Astrocyte (in vitro differentiated cells and primary cell): ENCODE data around the gene URM1. TPM values are rescaled to one million over a fixed set of nuclear protein-coding genes. Genes with fewer than 3 reads are reported as not detected.

Experiments used
- DNase-seq: peaks from one replicate; pipeline ENCODE4 v3.0.0-alpha.2; 2010; ENCODE audit warnings: low read depth
- FAIRE-seq: peaks from 2 replicates; lab custom pipeline; 2011; peaks lifted over from hg19 to GRCh38; lab: Jason Lieb, UNC
- H2AFZ ChIP-seq: 2 replicates; pipeline ENCODE4 v1.6.0; 2012; ENCODE audit warnings: low read depth, low read length, inconsistent platforms
- H3K27ac ChIP-seq: 2 replicates; pipeline ENCODE4 v1.5.1; 2011; ENCODE audit warnings: low read depth, low read length, inconsistent platforms
- H3K27me3 ChIP-seq: 2 replicates; pipeline ENCODE4 v1.6.0; 2011; ENCODE audit warnings: low read length, inconsistent platforms; ENCODE audit not compliant: insufficient read depth
- H3K36me3 ChIP-seq: 2 replicates; pipeline ENCODE4 v1.5.1; 2011; ENCODE audit warnings: low read length, inconsistent platforms; ENCODE audit not compliant: insufficient read depth
- H3K4me1 ChIP-seq: 2 replicates; pipeline ENCODE4 v1.5.1; 2011; ENCODE audit warnings: low read length, inconsistent platforms; ENCODE audit not compliant: insufficient read depth
- H3K4me2 ChIP-seq: 2 replicates; pipeline ENCODE4 v1.6.0; 2012; ENCODE audit warnings: low read length, inconsistent platforms
- H3K4me3 ChIP-seq: 2 replicates; pipeline ENCODE4 v1.5.1; 2011; ENCODE audit warnings: low read depth, mild to moderate bottlenecking, low read length, inconsistent platforms; ENCODE audit not compliant: insufficient read depth
- H3K79me2 ChIP-seq: 2 replicates; pipeline ENCODE4 v1.6.0; 2012; ENCODE audit warnings: mild to moderate bottlenecking, low read length, inconsistent platforms; ENCODE audit not compliant: insufficient read depth
- H3K9ac ChIP-seq: 2 replicates; pipeline ENCODE4 v1.6.0; 2012; ENCODE audit warnings: mild to moderate bottlenecking, low read length, inconsistent platforms
- H3K9me3 ChIP-seq: 2 replicates; pipeline ENCODE4 v1.5.1; 2012; ENCODE audit warnings: low read depth, mild to moderate bottlenecking, low read length, inconsistent platforms; ENCODE audit not compliant: insufficient read depth
- H4K20me1 ChIP-seq: 2 replicates; pipeline ENCODE4 v1.6.0; 2012; ENCODE audit warnings: low read length, inconsistent platforms; ENCODE audit not compliant: insufficient read depth
- H3K27ac Mint-ChIP-seq: one replicate; pipeline ENCODE4 v1.8.0; 2021; ENCODE audit warnings: mild to moderate bottlenecking, mixed read lengths; ENCODE audit not compliant: unreplicated experiment
- H3K27me3 Mint-ChIP-seq: one replicate; pipeline ENCODE4 v1.8.0; 2021; ENCODE audit warnings: low read depth, mixed read lengths; ENCODE audit not compliant: unreplicated experiment
- H3K36me3 Mint-ChIP-seq: one replicate; pipeline ENCODE4 v1.8.0; 2021; ENCODE audit warnings: low read depth, mixed read lengths; ENCODE audit not compliant: unreplicated experiment
- H3K4me1 Mint-ChIP-seq: one replicate; pipeline ENCODE4 v1.8.0; 2021; ENCODE audit warnings: low read depth, mixed read lengths; ENCODE audit not compliant: unreplicated experiment
- H3K4me3 Mint-ChIP-seq: one replicate; pipeline ENCODE4 v1.8.0; 2021; ENCODE audit warnings: mild to moderate bottlenecking, moderate library complexity, mixed read lengths; ENCODE audit not compliant: unreplicated experiment
- H3K9me3 Mint-ChIP-seq: one replicate; pipeline ENCODE4 v1.8.0; 2021; ENCODE audit warnings: mild to moderate bottlenecking, mixed read lengths; ENCODE audit not compliant: unreplicated experiment
- CTCF ChIP-seq: IDR thresholded peaks from 2 replicates; pipeline ENCODE4 v1.5.1; 2011; ENCODE audit warnings: low read depth, mild to moderate bottlenecking, inconsistent platforms, low read length, moderate library complexity; ENCODE audit not compliant: insufficient read depth
- EZH2 ChIP-seq: IDR thresholded peaks from 2 replicates; pipeline ENCODE4 v1.6.1; 2012; ENCODE audit warnings: mild to moderate bottlenecking, low read length, inconsistent platforms; ENCODE audit not compliant: insufficient read depth
- total RNA-seq: library from RNA; stranded (reverse); gene quantifications from 2 replicates; pipeline ENCODE4 v1.2.1, GENCODE V29; 2021

Gene URM1
- total RNA-seq, 1 donor from 2014 or later, result 50.7 TPM

DNA sequence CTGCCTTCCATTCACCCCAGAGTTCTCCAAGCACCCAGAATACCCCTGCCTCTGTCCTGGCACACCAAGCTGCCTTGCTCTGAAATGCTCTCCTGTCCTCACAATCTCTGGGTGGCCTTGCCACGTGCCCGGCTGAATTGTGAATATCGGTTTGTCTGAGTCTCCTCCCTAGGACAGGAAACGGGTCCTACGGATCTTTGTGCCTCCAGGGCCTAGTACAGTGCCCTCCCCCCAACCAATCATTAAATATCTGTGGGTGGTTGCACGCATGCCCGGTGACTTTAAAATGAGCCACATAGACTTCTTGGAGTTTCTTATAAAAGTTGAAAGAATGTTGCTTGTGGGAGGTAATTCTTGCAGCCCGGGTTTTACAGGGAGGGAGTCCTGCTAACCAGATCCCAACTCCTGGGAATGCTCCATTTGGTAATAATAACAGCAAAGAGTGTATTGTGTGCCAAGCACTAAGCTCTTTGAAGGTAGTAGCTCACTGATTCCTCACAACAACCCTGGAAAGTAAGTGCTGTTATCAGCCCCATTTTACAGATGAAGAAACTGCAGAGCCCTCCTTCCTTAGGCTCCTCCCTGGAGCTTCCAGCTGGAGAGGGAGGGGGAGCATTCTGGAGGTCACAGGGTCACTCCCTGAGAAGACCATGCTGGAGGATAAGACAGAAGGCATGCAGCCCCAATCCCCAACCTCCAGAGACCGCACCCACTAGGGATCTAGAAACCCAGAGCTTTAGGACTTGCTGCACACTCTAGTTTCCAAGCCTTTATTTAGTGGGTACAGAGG lies 23.4 kb downstream of the URM1 start:
- Histone ChIP-seq H3K27me3 (peaks cover 45% of the 10 kb centered on the region), H4K20me1 (peaks cover 42% of the 10 kb centered on the region), H3K27ac (no peak overlapping the region), H3K36me3 (no peaks in the 10 kb centered on the region), H3K4me2 (no peak overlapping the region), H3K9ac (no peak overlapping the region), H2AFZ (no peak overlapping the region), H3K4me1 (no peaks in the 10 kb centered on the region), H3K4me3 (no peak overlapping the region), H3K79me2 (no peaks in the 10 kb centered on the region), H3K9me3 (no peaks in the 10 kb centered on the region)
- no peak for DNase-seq
- Mint-ChIP-seq H3K27me3 (peaks cover 54% of the 10 kb centered on the region), H3K4me1 (peaks cover 12% of the 10 kb centered on the region), H3K27ac (no peak overlapping the region), H3K9me3 (peaks cover 8% of the 10 kb centered on the region), H3K4me3 (peak overlapping the region; percentile 78), H3K36me3 (peaks cover 8% of the 10 kb centered on the region)
- no peak for FAIRE-seq
- no peak for TF ChIP-seq CTCF
- TF ChIP-seq EZH2, result no peak

- no peak overlapping the region for H3K4me3 Mint-ChIP-seq
- H3K36me3 Mint-ChIP-seq, result peaks cover 5% of the 10 kb centered on the region
- no peak for DNase-seq
- H3K9ac ChIP-seq, result no peak overlapping the region
- peaks cover 32% of the 10 kb centered on the region for H3K27me3 ChIP-seq
- H2AFZ ChIP-seq, result no peak overlapping the region
- no peak for FAIRE-seq
- no peaks in the 10 kb centered on the region for H3K79me2 ChIP-seq
- H3K4me1 ChIP-seq, result no peaks in the 10 kb centered on the region
- peaks cover 9% of the 10 kb centered on the region for H3K4me1 Mint-ChIP-seq
- H3K9me3 Mint-ChIP-seq, result peaks cover 9% of the 10 kb centered on the region
- H3K27ac Mint-ChIP-seq, result no peak overlapping the region
- peaks cover 54% of the 10 kb centered on the region for H3K27me3 Mint-ChIP-seq
- no peak overlapping the region for H3K4me3 ChIP-seq
- H3K4me2 ChIP-seq, result peak overlapping the region; percentile 3
- TF ChIP-seq CTCF (no peak), EZH2 (peak; percentile 70)
- no peak overlapping the region for H3K27ac ChIP-seq
- H3K36me3 ChIP-seq, result no peaks in the 10 kb centered on the region
- H4K20me1 ChIP-seq, result peaks cover 19% of the 10 kb centered on the region
- H3K9me3 ChIP-seq, result no peaks in the 10 kb centered on the region
Observed at GRCh38 chr9:128396970-128397613, 25.9 kb downstream of the URM1 start.
